ENCODE data around the gene NEU4. TPM values are rescaled to one million over a fixed set of nuclear protein-coding genes. Genes with fewer than 3 reads are reported as not detected.

Gene NEU4
- total RNA-seq, 1 donor from 2014 or later: 0.80 TPM

GRCh38 chr2:241809383-241810306 is 652 bp downstream of the NEU4 start:
- DNase-seq (ENCODE audit: low spot score): no peak
- Mint-ChIP-seq H3K4me3 (no peak overlapping the region), H3K4me1 (ENCODE audit: low read depth) (no peaks in the 10 kb centered on the region), H3K9me3 (no peaks in the 10 kb centered on the region), H3K36me3 (ENCODE audit: low read depth) (no peaks in the 10 kb centered on the region), H3K27ac (no peak overlapping the region), H3K27me3 (ENCODE audit: insufficient read depth) (peaks cover 5% of the 10 kb centered on the region)
- intact Hi-C loops (cut with micrococcal nuclease): no loop called here

- H3K4me1 Mint-ChIP-seq (ENCODE audit: low read depth): no peaks in the 10 kb centered on the region
- no peak overlapping the region for H3K27ac Mint-ChIP-seq
- H3K9me3 Mint-ChIP-seq: no peaks in the 10 kb centered on the region
- H3K27me3 Mint-ChIP-seq (ENCODE audit: insufficient read depth): peaks cover 5% of the 10 kb centered on the region
- intact Hi-C loops (cut with micrococcal nuclease): no loop called here
- H3K4me3 Mint-ChIP-seq: no peak overlapping the region
- no peaks in the 10 kb centered on the region for H3K36me3 Mint-ChIP-seq (ENCODE audit: low read depth)
- DNase-seq (ENCODE audit: low spot score): no peak
These were observed 1.6 kb downstream of the NEU4 start for GRCh38 chr2:241810307-241811200.

DNA sequence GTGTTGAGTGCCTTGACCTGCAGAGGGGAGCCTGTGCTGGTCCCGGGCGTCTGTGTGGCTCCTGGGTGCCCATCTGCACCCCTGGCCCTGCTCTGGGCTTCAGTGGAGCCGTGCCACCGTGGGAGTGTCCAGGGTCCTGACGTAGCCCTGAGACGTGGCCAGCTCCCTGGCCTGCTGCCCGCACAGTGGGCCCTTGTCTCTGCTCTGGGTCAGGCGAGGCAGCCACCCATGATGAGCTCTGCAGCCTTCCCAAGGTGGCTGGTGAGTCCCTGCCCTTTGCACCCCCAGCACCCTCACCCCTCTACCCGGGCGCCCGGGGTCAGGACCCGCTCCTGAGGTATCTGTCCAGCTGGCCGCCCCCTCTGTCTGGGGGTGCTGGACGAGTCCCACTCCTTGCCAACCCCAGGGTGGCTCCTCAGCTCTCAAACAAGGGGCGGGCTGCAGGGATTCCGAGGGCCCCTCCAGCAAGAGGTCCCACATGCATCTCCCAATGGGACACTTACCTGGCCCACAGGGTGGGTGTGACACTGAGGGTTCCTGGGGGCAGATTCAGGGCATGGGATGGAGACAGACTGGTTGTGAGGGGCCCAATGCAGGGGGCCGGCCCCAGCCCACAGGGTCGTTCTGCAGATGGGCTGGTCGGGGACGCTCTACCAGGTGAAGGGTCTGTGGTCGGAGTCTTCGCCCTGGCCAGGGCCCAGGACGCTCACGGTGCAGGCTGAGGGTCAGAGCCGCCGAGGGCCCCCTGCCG is 2.4 kb downstream of the NEU4 start:
- no peaks in the 10 kb centered on the region for H3K9me3 Mint-ChIP-seq
- no peak overlapping the region for H3K27ac Mint-ChIP-seq
- no peaks in the 10 kb centered on the region for H3K4me1 Mint-ChIP-seq (ENCODE audit: low read depth)
- H3K27me3 Mint-ChIP-seq (ENCODE audit: insufficient read depth): peaks cover 5% of the 10 kb centered on the region
- no peaks in the 10 kb centered on the region for H3K36me3 Mint-ChIP-seq (ENCODE audit: low read depth)
- intact Hi-C loops (cut with micrococcal nuclease): no loop called here
- no peak overlapping the region for H3K4me3 Mint-ChIP-seq
- DNase-seq (ENCODE audit: low spot score): no peak

DNA sequence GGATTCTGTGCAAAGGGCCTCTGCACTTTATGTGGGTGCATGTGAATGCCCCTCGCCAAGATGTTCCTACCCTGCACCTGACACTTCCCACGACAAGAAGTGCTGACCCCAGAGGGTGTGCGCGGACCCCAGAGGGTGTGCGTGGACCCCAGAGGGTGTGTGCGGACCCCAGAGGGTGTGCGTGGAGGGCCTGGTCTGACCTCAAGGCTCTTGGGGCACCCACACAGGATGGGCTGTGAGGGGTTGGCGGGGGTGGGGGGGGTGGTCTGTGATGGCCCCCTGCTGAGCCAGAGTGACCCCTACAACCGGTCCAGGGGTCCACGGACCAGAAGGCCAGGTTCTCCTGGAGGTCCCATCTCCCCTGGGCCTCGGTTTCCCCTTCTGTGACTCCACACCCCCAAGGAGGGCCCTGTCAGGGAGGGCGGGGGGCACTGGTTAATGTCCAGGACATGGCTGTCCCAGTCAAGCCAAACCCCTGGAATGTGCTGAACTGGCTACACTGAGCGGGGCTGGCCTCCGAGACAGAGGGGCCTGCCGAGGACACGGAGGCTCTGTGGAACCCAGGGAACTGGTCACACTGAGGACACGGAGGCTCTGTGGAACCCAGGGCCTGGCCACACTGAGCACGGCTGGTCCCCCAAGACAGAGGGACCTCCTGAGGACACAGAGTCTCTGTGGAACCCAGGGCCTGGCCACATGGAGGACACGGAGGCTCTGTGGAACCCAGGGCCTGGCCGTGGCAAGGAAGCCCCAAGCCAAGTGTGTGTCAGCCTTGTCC is 3.1 kb downstream of the NEU4 start:
- H3K4me1 Mint-ChIP-seq (ENCODE audit: low read depth): peaks cover under 1% of the 10 kb centered on the region

GRCh38 chr2:241812730-241813643 is 4.0 kb downstream of the NEU4 start:
- Mint-ChIP-seq H3K9me3 (no peaks in the 10 kb centered on the region), H3K27ac (no peak overlapping the region), H3K36me3 (ENCODE audit: low read depth) (no peaks in the 10 kb centered on the region), H3K4me3 (no peak overlapping the region), H3K4me1 (ENCODE audit: low read depth) (peaks cover 7% of the 10 kb centered on the region), H3K27me3 (ENCODE audit: insufficient read depth) (peaks cover 5% of the 10 kb centered on the region)
- intact Hi-C loops (cut with micrococcal nuclease): no loop called here
- no peak for DNase-seq (ENCODE audit: low spot score)

More for the DNA sequence above, 3.1 kb downstream of the NEU4 start:
- no peak overlapping the region for H3K4me3 Mint-ChIP-seq
- H3K36me3 Mint-ChIP-seq (ENCODE audit: low read depth): no peaks in the 10 kb centered on the region
- DNase-seq (ENCODE audit: low spot score): no peak
- H3K27ac Mint-ChIP-seq: no peak overlapping the region
- peaks cover 5% of the 10 kb centered on the region for H3K27me3 Mint-ChIP-seq (ENCODE audit: insufficient read depth)
- intact Hi-C loops (cut with micrococcal nuclease): no loop called here
- H3K9me3 Mint-ChIP-seq: no peaks in the 10 kb centered on the region

GRCh38 chr2:241813644-241814392 is 4.8 kb downstream of the NEU4 start:
- intact Hi-C loops (cut with micrococcal nuclease): no loop called here
- Mint-ChIP-seq H3K4me3 (no peak overlapping the region), H3K9me3 (no peaks in the 10 kb centered on the region), H3K27ac (no peak overlapping the region), H3K4me1 (ENCODE audit: low read depth) (peaks cover 7% of the 10 kb centered on the region), H3K36me3 (ENCODE audit: low read depth) (no peaks in the 10 kb centered on the region), H3K27me3 (ENCODE audit: insufficient read depth) (no peaks in the 10 kb centered on the region)
- DNase-seq (ENCODE audit: low spot score): no peak

- Mint-ChIP-seq H3K4me3 (no peak overlapping the region), H3K27ac (no peak overlapping the region), H3K9me3 (no peaks in the 10 kb centered on the region), H3K4me1 (ENCODE audit: low read depth) (peaks cover 7% of the 10 kb centered on the region), H3K36me3 (ENCODE audit: low read depth) (no peaks in the 10 kb centered on the region), H3K27me3 (ENCODE audit: insufficient read depth) (no peaks in the 10 kb centered on the region)
- no peak for DNase-seq (ENCODE audit: low spot score)
- intact Hi-C loops (cut with micrococcal nuclease): no loop called here
These were observed 5.3 kb downstream of the NEU4 start for GRCh38 chr2:241814393-241814642.

DNA sequence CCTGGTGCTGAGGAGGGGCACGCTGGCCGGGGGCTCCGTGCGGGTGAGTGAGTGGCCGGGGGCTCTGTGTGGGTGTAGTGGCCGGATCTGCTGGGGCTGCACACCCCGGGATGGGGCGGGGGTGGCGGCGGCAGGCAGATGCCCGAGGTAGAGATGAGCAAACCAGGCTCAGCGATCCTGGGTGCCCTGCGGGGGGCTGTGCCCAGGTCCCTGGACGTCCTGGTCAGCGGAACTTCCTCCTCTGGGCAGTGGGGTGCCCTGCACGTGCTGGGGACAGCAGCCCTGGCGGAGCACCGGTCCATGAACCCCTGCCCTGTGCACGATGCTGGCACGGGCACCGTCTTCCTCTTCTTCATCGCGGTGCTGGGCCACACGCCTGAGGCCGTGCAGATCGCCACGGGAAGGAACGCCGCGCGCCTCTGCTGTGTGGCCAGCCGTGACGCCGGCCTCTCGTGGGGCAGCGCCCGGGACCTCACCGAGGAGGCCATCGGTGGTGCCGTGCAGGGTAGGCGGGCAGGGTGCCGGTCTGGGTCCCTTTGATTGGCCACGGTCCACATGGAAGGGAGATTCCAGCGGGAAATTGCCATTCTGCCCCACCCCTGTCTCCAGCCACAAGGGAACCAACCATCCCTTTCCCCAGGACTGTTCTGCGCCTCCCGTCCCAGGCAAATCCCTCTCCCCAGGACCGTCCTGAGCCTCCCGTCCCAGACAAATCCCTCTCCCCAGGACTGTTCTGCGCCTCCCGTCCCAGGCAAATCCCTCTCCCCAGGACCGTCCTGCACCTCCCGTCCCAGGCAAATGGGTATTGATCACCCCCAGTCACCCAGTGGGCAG is 5.9 kb downstream of the NEU4 start:
- Mint-ChIP-seq H3K27ac (no peak overlapping the region), H3K4me3 (no peak overlapping the region), H3K27me3 (ENCODE audit: insufficient read depth) (no peaks in the 10 kb centered on the region), H3K36me3 (ENCODE audit: low read depth) (no peaks in the 10 kb centered on the region), H3K9me3 (no peaks in the 10 kb centered on the region), H3K4me1 (ENCODE audit: low read depth) (peaks cover 7% of the 10 kb centered on the region)
- no peak for DNase-seq (ENCODE audit: low spot score)
- intact Hi-C loops (cut with micrococcal nuclease): no loop called here

GRCh38 chr2:241815477-241816430 is 6.8 kb downstream of the NEU4 start:
- H3K36me3 Mint-ChIP-seq (ENCODE audit: low read depth): no peaks in the 10 kb centered on the region
- peaks cover 7% of the 10 kb centered on the region for H3K4me1 Mint-ChIP-seq (ENCODE audit: low read depth)
- H3K27me3 Mint-ChIP-seq (ENCODE audit: insufficient read depth): no peaks in the 10 kb centered on the region
- H3K9me3 Mint-ChIP-seq: no peaks in the 10 kb centered on the region
- no peak for DNase-seq (ENCODE audit: low spot score)
- H3K27ac Mint-ChIP-seq: no peak overlapping the region
- no peak overlapping the region for H3K4me3 Mint-ChIP-seq
- intact Hi-C loops (cut with micrococcal nuclease): no loop called here

All from activated T-helper 1 cell treated with anti-CD3 and anti-CD28 coated beads, Interleukin-12 subunit alpha, Interleukin-12 subunit beta, Interleukin-2, Interleukin-4 antibody, amounts not matched to agents 30 ng/mL and 10 ng/mL and 1 ng/mL, durations not matched to agents 14 hours and 24 hours and 36 hours (primary cell).